COLO668 (cell line): ENCODE measurements around the gene NFYC.
"Not testable (repeated sequence)": the region's sequence is repeated elsewhere in the genome, so short reads cannot be mapped to it uniquely, and the experiment has no call there.

Experiments used
- DNase-seq: peaks from one replicate; lab custom pipeline; 2025; ENCODE audit not compliant: unreplicated experiment; lab: John Stamatoyannopoulos, UW

NFYC gene

GRCh38 chr1:40664791-40665190, 26.7 kb upstream of the NFYC start:
- DNase-seq: no peak

GRCh38 chr1:40665335-40666171, 26.0 kb upstream of the NFYC start, which contains the start of gene RIMS3:
RIMS3 (minus strand) TSS chr1:40665682; CDS start chr1:40641925, 23,757 bp downstream.
- DNase-seq: peak; percentile 100

- DNase-seq: peak; percentile 100
These were observed 22.6 kb upstream of the NFYC start for GRCh38 chr1:40668769-40669525.

GRCh38 chr1:40673452-40673851, 18.1 kb upstream of the NFYC start:
- DNase-seq: no peak

GRCh38 chr1:40676501-40676900, 15.0 kb upstream of the NFYC start:
- no peak for DNase-seq

- DNase-seq: no peak
These were observed 12.1 kb upstream of the NFYC start for GRCh38 chr1:40679165-40679953.

- DNase-seq: no peak
These were observed 6.8 kb upstream of the NFYC start for GRCh38 chr1:40684669-40685068.

GRCh38 chr1:40687059-40687458, 4.4 kb upstream of the NFYC start:
- DNase-seq: no peak

GRCh38 chr1:40687661-40688060, 3.8 kb upstream of the NFYC start:
- DNase-seq: no peak

- DNase-seq: no peak
These were observed 1.8 kb upstream of the NFYC start for GRCh38 chr1:40689737-40690136.

GRCh38 chr1:40690771-40691537, 550 bp upstream of the NFYC start:
- no peak for DNase-seq

- no peak for DNase-seq
These were observed 958 bp downstream of the NFYC start for GRCh38 chr1:40692429-40692895.

- no peak for DNase-seq
These were observed 1.9 kb downstream of the NFYC start for GRCh38 chr1:40693425-40693824.

- DNase-seq: no peak
These were observed 2.9 kb downstream of the NFYC start for GRCh38 chr1:40694353-40694874.

GRCh38 chr1:40696294-40696693, 4.8 kb downstream of the NFYC start:
- DNase-seq: no peak

GRCh38 chr1:40697436-40697835, 5.9 kb downstream of the NFYC start:
- no peak for DNase-seq

GRCh38 chr1:40699787-40700186, 8.3 kb downstream of the NFYC start:
- DNase-seq: no peak

- no peak for DNase-seq
These were observed 10.2 kb downstream of the NFYC start for GRCh38 chr1:40701684-40702083.

- not testable (repeated sequence) for DNase-seq
These were observed 11.3 kb downstream of the NFYC start for GRCh38 chr1:40702810-40703209.

GRCh38 chr1:40703316-40703715, 11.8 kb downstream of the NFYC start:
- no peak for DNase-seq
